Skeletal muscle tissue (tissue), 1 donor: ENCODE data around the gene ATP5PO. TPM values are rescaled to one million over a fixed set of nuclear protein-coding genes. Genes with fewer than 3 reads are reported as not detected.

ENCODE experiments used
- total RNA-seq: library from RNA; depleted of rRNA; stranded (reverse); fragments of >200 nt; gene quantifications from one replicate; pipeline ENCODE4 v1.2.3, GENCODE V29; 2014

Gene ATP5PO
- total RNA-seq, 1 donor from 2014 or later: 258 TPM

Other genes with a start within 250 kb of the ATP5PO start
- gene MRPS6, start 157.8 kb upstream of the ATP5PO start, total RNA-seq: 18.8 TPM
- 21.4 TPM for gene SLC5A3, start 157.8 kb upstream of the ATP5PO start, total RNA-seq